ENCODE data around the gene RBM15.

DNA sequence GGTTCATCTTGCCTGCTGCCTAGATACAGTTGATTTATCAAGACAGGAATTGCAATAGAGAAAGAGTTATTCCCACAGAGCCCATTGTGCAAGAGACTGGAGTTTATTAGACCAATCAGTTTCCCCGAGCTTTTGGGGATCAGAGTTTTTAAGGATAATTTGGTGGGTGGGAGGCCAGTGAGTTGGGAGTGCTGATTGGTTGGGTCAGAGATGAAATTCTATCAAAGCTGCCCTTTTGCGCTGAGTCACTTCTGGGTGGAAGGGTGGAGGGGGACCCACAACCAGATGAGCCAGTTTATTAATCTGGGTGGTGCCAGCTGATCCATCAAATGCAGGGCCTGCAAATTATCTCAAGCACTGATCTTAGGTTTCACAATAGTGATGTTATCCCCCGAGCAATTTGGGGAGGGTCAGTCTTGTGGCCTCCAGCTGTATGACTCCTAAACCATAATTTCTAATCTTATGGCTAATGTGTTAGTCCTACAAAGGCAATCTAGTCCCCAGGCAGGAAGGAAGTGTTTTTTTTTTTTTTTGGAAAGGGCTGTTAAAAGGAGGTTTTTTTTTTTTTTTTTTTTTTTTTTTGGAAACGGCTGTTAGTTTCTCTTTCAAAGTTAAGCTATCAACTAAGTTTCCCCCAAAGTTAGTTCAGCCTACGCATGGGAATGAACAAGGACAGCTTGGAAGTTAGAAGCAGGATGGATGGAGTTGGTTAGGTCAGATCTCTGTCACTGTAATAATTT is 44.2 kb downstream of the RBM15 start:
- TF ChIP-seq, protein P1, sequence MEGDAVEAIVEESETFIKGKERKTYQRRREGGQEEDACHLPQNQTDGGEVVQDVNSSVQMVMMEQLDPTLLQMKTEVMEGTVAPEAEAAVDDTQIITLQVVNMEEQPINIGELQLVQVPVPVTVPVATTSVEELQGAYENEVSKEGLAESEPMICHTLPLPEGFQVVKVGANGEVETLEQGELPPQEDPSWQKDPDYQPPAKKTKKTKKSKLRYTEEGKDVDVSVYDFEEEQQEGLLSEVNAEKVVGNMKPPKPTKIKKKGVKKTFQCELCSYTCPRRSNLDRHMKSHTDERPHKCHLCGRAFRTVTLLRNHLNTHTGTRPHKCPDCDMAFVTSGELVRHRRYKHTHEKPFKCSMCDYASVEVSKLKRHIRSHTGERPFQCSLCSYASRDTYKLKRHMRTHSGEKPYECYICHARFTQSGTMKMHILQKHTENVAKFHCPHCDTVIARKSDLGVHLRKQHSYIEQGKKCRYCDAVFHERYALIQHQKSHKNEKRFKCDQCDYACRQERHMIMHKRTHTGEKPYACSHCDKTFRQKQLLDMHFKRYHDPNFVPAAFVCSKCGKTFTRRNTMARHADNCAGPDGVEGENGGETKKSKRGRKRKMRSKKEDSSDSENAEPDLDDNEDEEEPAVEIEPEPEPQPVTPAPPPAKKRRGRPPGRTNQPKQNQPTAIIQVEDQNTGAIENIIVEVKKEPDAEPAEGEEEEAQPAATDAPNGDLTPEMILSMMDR (IDR thresholded peaks at IDR 0.05 in 8 of 11, conservative IDR thresholded peaks at IDR 0.05 in 3 of 11), result no peak
- TF ChIP-seq POLR2A (IDR thresholded peaks at IDR 0.05) (no peak), POLR2AphosphoS5 (IDR thresholded peaks at IDR 0.05) (no peak)

Measured in spleen (tissue), 7 donors.